ENCODE results near the gene NLRP6.
"Not testable (repeated sequence)": the region's sequence is repeated elsewhere in the genome, so short reads cannot be mapped to it uniquely, and the experiment has no call there.

- TF ChIP-seq CTCF, POLR2A (IDR thresholded peaks at IDR 0.05): not testable (repeated sequence)
Observed at GRCh38 chr11:314554-314875, 36.3 kb downstream of the NLRP6 start.
